Left lung (tissue), 10 donors: ENCODE results near the gene SIK2. TPM values are rescaled to one million over a fixed set of nuclear protein-coding genes. Genes with fewer than 3 reads are reported as not detected.
A peak's percentile ranks its signal among the peaks of the same experiment; 100 is the strongest.

Source experiments
- ATAC-seq: fragments of 200-7000 bp; cut with Tn5 transposase; one replicate; pipeline ENCODE4 v1.9.1; 2020; ENCODE audit warnings: moderate library complexity
- DNase-seq, 4 donors: peaks; one replicate each; pipeline ENCODE4 v3.0.0-alpha.2; 2013 to 2020
- H3K27ac ChIP-seq, 2 donors: fragments of 200-600 bp; sonication (generic) in 1 of 2; one replicate each; pipeline versions ENCODE4 v1.5.0 to v1.8.0; 2020 to 2021
- H3K27me3 ChIP-seq, 2 donors: fragments of 200-600 bp; sonication (generic) in 1 of 2; one replicate each; pipeline versions ENCODE4 v1.5.0 to v1.8.0; 2020 to 2021
- H3K36me3 ChIP-seq, 2 donors: fragments of 200-600 bp; sonication (generic) in 1 of 2; one replicate each; pipeline versions ENCODE4 v1.5.0 to v1.8.0; 2020 to 2021
- H3K4me1 ChIP-seq, 2 donors: fragments of 200-600 bp; one replicate each; pipeline ENCODE4 v1.8.0; 2021
- H3K4me3 ChIP-seq, 2 donors: fragments of 200-600 bp; sonication (generic) in 1 of 2; one replicate each; pipeline versions ENCODE4 v1.5.0 to v1.8.0; 2020 to 2021; ENCODE audit warnings: mild to moderate bottlenecking in 1 of 2
- H3K9me3 ChIP-seq, 2 donors: fragments of 200-600 bp; sonication (generic) in 1 of 2; one replicate each; pipeline versions ENCODE4 v1.5.0 to v1.8.0; 2020 to 2021
- intact Hi-C, 2 donors: fragments of 100-400 bp; cut with DNase I; formaldehyde crosslinking; loops; one replicate each; pipeline versions ENCODE4 v1.11.2 to v1.14.2; 2022
- polyA plus RNA-seq, 6 donors: library from polyadenylated mRNA; unstranded; fragments of 120-200 nt; gene quantifications; one replicate each; pipeline ENCODE4 v1.2.1, GENCODE V29; 2013; ENCODE audit not compliant: insufficient read length in 6 of 6
- total RNA-seq, 2 donors: library from RNA; stranded (reverse); fragmentation: NEBNext Ultra II Directional; extraction: Animal tissue kit (Norgen Biotek cat#: 25700); gene quantifications; one replicate each; pipeline ENCODE4 v1.2.1, GENCODE V29; 2021
- TF ChIP-seq, protein P1 (sequence below), 2 donors: fragments of 200-600 bp; sonication (generic) in 1 of 2; IDR thresholded peaks; one replicate each; pipeline versions ENCODE4 v1.5.0 to v1.8.0; 2021; ENCODE audit warnings: antibody characterized with exemption in 2 of 2
- donor health status: DM: no; HTN: yes; CAD: no.
- donor health status: DM: no; HTN: no; CAD: no.

The SIK2 gene
- total and polyA plus RNA-seq, 8 donors: 23.3 to 35.1 (median 30.8) TPM

DNA sequence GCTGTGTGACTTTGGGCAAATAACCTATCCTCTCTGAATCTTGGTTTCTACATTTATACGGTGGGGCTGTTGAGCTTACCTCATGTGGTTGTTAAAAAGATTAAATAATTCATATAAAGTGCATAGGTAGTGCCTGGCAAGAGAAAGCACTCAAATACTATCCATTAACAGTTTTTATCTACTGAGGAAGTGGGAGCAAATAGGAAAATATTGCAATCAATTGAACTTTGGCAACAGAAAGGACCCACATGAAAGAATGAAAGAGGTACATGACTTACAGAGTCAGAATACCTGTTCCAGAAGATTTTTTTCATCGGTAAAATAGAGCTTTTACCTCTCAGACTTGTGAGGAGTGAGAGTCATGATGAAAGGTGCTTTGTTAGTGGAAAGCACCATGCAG is 170.3 kb downstream of the SIK2 start:
- intact Hi-C loops: loop anchor here in 1 of 2 donors (10.0 kb wide), 1 partner anchor 62 kb away; no protein-coding TSS in a partner anchor

DNA sequence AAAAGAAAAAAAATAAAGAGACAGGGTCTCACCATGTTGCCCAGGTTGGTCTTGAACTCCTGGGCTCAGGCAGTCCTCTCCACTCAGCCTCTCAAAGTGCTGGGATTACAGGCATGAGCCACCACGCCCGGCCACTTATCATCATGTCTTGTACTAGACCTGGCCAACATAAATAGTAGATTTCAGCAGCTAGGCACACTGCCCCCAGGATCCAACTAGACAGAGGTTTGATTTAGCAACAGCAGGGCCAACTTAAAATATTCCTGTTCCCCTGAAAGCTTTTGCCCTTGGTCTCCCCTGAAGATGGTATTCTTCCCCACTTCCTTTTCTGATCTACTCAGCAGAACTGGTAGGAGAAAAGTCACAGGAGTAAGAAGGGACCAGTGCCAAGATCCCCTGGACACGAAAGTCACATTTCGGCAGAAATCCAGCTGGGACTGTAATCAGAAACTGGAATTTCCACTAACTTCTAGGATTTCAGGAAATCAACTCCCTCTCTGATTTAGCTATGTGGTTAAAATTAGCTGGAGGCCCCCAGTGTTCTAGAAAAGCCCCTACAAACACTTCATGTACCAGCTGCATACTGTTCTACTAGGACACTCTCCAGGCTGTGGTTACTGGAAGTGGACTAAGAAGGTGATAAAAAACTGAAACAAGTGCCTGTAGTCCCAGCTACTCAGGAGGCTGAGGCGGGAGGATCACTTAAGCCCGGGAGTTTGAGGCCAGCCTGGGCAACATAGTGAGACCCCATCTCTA is 172.9 kb downstream of the SIK2 start:
- ATAC-seq (peak; percentile 55), DNase-seq (peak in 2 of 4 donors; percentile 61 to 78)
- TF ChIP-seq, protein P1, sequence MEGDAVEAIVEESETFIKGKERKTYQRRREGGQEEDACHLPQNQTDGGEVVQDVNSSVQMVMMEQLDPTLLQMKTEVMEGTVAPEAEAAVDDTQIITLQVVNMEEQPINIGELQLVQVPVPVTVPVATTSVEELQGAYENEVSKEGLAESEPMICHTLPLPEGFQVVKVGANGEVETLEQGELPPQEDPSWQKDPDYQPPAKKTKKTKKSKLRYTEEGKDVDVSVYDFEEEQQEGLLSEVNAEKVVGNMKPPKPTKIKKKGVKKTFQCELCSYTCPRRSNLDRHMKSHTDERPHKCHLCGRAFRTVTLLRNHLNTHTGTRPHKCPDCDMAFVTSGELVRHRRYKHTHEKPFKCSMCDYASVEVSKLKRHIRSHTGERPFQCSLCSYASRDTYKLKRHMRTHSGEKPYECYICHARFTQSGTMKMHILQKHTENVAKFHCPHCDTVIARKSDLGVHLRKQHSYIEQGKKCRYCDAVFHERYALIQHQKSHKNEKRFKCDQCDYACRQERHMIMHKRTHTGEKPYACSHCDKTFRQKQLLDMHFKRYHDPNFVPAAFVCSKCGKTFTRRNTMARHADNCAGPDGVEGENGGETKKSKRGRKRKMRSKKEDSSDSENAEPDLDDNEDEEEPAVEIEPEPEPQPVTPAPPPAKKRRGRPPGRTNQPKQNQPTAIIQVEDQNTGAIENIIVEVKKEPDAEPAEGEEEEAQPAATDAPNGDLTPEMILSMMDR (IDR thresholded peaks at IDR 0.05): no peak
- Histone ChIP-seq H3K36me3 (no peaks in the 10 kb centered on the region), H3K9me3 (no peaks in the 10 kb centered on the region), H3K27me3 (no peaks in the 10 kb centered on the region), H3K27ac (no peak overlapping the region), H3K4me3 (no peak overlapping the region), H3K4me1 (no peaks in the 10 kb centered on the region)
- intact Hi-C loops: loop anchor here in 1 of 2 donors (5.0 to 10.0 kb wide), 2 partner anchors 60 to 173 kb away; partner anchors contain the start of gene SIK2

More for the DNA sequence above, 170.3 kb downstream of the SIK2 start:
- Histone ChIP-seq H3K4me1 (no peaks in the 10 kb centered on the region), H3K27ac (no peak overlapping the region), H3K4me3 (no peak overlapping the region), H3K9me3 (no peaks in the 10 kb centered on the region), H3K36me3 (no peaks in the 10 kb centered on the region), H3K27me3 (no peaks in the 10 kb centered on the region)
- DNase-seq (no peak), ATAC-seq (no peak)
- TF ChIP-seq, protein P1 (IDR thresholded peaks at IDR 0.05): no peak

DNA sequence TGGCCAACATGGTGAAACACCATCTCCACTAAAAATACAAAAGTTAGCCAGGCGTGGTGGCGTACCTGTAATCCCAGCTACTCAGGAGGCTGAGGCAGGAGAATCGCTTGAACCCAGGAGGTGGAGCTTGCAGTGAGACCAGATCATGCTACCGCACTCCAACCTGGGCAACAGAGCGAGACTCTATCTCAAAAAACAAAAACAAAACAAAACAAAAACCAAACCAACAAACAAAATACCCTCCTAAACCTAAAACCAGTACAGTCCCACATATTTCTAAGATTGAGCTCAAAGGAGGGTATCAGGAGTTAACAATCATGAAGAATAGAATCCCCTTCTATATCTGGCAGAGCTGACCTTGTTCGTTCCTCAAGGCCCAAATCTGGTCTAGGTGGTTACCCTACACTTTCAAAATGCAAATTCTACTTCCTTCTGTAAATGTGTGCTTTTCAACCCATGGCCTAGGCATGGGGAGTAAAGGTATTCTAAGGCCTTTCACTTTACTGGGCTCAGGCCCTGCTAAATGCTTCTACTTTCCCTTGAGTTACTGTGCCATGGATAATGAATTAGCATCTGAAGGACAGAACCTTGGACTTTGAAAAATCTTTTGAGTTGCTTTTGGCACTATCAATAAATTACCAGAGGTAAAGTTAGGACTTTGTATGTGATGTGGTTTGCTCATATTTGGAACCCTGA is 174.3 kb downstream of the SIK2 start:
- Histone ChIP-seq H3K27me3 (no peaks in the 10 kb centered on the region), H3K9me3 (no peaks in the 10 kb centered on the region), H3K27ac (no peak overlapping the region), H3K4me1 (no peaks in the 10 kb centered on the region), H3K4me3 (no peak overlapping the region), H3K36me3 (no peaks in the 10 kb centered on the region)
- DNase-seq: no peak
- no peak for ATAC-seq
- intact Hi-C loops: loop anchor here in 1 of 2 donors (5.0 to 10.0 kb wide), 2 partner anchors 58 to 174 kb away; partner anchors contain the start of gene SIK2
- TF ChIP-seq, protein P1 (IDR thresholded peaks at IDR 0.05): no peak

DNA sequence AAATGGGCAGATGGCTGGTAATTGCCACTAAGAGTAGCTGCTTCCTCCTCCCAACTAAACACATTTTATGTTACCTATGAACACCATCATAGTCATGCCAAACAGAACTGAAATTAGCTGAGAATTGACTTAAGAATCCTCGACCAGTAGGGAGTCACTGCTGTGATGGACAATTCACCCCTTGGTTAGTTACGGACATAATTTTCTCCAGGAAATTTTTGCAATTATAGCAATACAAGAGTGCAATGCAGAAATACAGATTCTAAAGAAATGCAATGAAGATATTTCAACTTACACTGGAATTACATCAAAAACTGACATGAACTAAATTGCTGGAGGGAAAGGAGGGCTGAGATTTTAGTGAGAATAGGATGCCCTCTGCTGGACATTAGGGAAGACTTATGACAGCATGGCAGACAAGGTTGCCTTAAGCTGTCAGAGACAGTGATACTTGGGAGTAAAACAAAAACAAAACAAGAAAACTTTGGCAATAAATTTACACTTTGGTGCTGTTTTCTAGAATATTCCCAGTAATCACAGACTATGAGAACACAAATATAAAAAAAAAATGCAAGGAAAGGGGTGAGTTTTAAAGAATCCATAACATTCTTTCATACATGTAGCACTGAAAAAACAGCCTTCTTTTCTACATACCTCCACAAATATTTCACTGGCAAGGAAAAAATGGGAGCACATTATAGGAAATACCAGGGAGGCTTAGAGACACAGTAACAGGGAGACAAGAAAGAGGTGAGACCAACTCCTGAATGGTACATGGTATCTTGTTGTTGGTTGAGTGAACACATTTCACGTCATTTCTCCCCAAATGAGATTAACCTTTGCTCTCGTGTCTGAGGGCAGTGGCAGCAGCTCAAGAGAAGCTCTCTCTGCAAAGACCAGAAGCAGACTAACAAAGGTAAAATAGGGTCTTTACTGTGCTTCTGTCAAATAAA is 175.1 kb downstream of the SIK2 start:
- Histone ChIP-seq H3K4me3 (no peak overlapping the region), H3K27me3 (no peaks in the 10 kb centered on the region), H3K9me3 (no peaks in the 10 kb centered on the region), H3K27ac (no peak overlapping the region), H3K36me3 (no peaks in the 10 kb centered on the region), H3K4me1 (no peaks in the 10 kb centered on the region)
- TF ChIP-seq, protein P1 (IDR thresholded peaks at IDR 0.05): peak; percentile 54 to 80
- intact Hi-C loops: loop anchor here in 1 of 2 donors (5.0 to 10.0 kb wide), 2 partner anchors 57 to 175 kb away; partner anchors contain the start of gene SIK2
- DNase-seq: peak in 2 of 4 donors; percentile 74 to 86
- peak; percentile 94 for ATAC-seq
